Stimulated activated CD4-positive, alpha-beta T cell treated with anti-CD3 and anti-CD28 coated beads, Interleukin-2, amount 100 ng/mL, for 24 hours (primary cell): ENCODE measurements around the gene SCD5.

Source experiments
- DNase-seq, 2 donors: peaks; one replicate each; pipeline ENCODE4 v3.0.0-alpha.2; 2020

The SCD5 gene

DNA sequence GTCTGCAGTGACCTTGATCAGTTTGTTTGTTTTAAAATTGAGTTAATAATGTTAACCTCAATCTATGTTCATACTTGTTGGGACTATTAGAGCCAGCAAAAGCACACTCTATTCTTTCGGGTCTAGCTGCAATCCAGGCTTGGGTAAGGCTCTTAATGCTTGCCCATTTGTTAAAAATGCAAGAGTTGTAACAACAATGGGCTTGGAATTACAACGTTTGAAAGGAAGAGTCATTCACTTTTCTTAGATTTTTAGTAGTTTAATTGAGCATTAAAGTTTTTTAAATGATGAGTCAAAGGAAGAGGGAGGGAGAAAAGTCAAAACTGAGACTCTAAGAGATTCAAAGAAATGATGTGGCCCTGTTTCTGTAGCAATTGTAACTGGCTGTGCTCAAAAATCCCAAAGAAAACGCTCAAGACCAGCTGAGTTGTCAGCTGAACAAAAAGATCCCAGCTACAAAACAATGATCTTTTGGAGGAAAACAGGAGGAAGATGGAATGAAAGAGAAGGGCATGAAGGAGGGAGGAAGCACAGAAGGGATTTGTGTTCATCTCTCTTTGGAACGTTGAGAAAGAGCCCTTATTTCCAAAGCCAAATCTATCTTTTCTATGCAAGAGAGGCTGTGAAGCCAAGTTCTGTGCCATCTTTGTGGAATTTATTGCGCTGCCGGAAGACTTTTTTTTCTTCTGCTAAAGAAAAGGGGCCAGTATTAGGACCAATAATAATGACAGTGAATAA, 5.5 kb downstream of the SCD5 start:
- no peak for DNase-seq

DNA sequence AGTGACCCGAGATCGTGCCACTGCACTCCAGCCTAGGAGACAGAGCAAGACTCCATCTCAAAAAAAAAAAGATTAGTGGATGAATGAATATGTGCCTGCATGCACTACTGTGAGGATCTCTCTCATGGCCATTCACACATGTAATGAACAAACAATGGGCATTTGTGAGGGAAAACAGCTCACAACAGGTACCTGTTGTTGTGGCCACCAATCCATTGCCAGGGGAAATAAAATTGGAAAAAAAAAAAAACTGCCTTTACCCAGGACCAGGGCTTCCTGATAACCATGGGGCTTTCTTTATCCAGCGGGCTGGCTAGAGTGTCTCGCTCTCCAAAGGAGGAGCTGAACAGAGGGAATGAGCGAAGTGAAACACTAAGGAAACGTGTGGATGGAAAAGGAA, 7.4 kb downstream of the SCD5 start:
- DNase-seq = no peak

DNA sequence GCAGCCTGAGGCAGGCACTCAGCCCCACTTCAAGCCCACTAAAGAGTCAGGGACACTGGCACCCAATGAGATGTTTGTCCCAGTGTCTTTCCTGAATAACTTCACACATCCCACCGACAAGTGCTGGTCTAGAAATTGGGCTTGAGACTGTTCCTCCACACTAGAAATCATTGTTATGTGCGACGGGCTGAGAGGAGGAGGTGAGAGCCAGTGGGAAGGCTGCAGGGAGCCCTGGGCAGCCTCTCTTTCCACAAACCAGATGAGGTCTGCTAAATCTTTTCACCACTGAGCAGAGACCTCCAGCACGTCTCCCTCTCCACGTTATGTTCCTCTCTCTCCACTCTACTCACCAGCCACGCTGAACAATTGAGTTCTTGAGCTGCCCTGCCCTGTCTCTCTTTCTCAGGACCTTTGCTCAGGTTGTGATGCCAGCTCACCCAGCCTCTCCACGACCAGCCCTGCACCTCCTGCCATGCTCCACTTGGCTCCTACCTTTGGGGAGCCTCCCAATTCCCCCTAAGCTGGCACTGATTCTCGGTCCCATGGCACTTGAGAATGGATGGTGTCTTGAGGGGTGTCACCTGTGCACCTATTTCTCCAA, 8.4 kb downstream of the SCD5 start:
- no peak for DNase-seq

DNA sequence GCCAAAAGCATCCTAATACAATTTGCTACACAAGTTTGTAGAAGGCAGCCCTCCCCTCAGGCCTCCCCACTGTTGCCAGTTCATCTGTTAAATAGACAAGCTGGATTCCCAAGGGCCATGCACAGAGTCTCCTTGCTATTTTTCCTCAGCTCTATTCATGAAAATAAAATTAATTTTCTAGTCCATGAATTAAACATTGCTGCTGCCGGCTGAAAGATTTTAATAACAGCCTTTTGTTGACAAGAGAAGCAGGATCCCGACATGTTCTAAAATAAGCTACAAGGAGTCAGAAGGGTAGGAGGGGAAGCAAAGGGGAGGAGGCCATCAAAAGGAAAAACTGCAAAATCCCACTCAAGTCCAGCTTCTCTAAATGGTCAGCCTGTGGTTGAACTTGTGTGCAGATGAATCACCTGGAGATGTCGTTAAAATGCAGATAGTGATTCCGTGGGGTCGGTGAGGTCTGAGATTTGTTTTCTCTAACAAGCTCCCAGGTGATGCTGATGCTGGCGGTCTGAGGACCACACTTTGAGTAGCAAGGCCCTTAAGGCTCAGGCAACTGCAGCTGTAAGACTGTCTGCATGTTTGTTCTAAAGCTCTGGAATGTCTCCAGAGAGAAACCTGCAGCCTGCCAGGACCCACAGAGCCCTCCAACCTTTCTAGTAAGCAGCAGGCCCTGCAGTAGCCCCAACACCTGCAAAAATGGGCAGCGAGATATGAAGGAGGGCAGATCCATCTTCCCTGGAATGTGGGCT, 9.4 kb downstream of the SCD5 start:
- no peak for DNase-seq

DNA sequence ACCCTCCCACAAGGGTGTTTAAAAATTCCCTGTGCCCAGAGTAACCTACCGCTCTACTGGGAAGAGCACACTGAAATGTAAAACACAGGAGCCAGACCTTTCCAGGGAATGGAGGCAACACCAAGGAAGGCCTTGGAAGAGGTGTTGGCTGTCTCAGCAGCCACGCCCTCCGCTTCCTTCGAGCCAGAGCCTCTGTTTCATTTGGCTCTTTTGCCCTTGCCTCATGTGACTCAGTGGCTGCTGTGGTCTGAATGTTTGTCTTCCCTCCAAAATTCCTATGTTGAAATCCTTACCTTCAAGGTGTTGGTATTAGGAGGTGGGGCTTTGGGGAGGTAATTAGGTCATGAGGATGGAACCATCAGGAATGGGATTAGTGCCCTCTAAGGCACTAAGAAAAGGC, 11.3 kb downstream of the SCD5 start:
- DNase-seq = no peak

DNA sequence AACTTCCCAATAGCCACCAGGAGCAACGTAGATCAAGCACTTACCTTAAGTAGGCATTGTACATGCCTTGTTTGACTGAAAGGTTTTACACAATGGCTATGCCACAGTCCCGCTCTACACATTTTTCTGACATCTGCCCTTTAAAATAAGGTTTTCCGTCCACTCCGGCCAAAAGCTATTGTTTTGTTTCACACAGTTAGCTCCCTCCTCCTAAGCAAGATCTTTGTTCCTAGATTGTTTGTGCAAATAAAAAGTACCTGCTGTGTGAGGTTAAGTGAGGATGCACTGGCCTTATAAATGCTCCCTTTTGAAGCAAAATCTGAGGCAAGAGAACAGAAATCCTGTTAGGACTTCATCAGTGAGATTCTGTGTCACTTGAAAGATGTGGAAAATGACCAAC, 11.8 kb downstream of the SCD5 start:
- no peak for DNase-seq

DNA sequence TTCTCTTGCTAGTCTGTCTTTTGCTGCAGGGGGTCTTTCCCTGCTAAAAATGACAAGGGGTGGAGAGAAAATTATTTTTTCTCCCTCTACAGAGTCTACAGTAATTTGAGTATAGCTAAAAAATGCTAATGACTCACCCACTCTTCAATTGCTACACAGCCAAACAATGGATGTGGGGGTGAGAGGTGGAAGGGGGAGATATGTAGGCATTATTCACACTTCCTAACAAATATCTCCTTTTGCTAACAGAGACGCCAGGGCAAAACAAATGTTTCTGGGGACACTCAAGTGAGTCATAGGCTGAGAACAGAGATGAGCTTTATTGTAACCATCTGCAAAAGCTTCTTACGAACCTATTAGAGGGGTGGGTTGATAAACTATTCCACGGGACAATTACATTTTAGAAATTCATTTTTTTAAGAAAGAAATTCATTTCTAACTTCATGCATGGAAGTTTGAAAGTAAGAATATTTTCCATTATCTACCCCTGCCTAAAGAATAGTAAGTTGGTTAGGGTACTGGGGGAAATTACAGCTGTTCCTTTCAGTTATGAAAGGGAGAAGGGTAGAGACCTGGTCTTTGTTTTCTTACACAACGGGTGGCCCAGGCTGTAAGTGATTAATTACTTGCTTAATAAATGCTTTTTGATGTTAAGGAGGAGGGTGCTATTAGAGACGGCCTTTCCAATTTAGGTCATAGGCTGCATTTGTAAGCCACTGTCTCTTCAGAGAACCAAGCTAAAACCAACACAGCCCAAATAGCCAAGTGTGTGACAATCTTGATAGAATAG, 12.8 kb downstream of the SCD5 start:
- no peak for DNase-seq

DNA sequence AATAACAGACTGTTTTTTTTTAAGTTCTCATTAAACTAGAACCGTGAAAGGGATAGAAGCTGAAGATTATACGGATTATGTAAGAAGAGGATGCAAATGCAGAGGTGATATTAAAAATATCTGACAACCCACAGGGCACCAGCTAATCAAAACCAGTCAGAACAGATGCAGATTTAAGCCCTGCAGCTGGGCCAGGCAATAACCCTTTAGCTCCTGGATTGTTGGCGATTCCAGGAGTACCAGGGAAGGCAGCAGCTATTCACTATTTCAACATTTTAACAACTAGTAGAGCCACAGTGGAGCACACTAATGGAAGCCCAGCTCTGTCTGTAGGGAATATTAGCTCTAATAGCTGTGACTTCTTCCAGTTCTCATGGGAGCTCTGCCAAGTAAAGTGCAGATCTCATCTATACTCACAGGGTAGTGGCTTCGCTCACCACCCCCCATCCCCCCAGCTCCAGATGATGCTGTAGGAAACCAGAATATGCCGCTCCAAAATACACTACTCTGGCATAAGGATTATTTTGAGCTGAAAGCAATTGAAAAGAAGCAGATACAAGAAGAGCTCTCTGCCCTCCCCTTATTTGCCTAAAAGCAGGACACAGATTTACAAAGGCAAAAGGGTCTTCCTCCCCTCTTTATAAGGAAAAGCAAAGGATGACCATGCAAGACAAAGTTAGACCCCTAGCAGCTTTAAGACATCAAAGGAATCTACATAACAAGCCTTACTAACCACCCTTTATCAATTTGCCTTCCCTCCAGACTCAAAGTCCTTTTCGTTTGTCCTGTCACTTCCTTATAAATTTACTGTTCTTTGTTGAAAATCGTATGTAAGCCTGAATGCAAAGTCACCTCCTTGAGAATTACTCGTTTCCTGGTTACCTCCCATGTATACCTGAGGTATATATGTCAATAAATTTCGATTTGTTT, 13.7 kb downstream of the SCD5 start:
- no peak for DNase-seq

DNA sequence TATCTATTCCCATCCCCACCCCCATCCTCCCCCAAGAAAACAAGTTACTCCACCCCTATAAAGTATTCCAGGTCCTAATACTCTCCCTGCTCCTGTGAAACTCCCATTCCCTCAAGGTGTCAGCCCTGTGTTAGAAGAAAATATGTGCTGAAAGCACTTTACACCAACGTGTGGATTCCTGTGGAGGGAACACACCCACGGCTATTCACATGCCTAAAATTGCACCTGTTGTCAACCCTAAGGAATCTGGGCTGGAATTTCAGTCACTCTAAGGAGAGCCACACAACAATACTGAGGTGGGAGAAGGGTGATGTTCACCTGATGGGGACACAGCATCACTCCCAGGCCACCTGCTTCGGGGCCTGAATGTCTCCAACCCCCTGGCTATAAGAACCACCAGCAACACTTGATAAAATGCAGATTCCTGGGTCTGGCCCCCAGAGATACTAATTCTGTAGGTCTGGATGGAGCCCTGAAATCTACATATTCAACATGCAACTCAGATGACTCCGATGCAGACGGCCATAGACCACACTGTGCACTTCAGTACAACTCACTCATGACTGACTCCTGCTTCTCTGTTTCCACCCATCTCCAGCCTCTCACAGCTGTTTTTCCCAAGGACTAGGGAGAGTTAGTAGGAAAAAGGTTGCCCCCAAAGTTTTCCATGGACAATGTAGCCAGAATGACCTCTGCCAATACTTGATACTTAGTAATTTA, 15.8 kb downstream of the SCD5 start:
- no peak for DNase-seq

DNA sequence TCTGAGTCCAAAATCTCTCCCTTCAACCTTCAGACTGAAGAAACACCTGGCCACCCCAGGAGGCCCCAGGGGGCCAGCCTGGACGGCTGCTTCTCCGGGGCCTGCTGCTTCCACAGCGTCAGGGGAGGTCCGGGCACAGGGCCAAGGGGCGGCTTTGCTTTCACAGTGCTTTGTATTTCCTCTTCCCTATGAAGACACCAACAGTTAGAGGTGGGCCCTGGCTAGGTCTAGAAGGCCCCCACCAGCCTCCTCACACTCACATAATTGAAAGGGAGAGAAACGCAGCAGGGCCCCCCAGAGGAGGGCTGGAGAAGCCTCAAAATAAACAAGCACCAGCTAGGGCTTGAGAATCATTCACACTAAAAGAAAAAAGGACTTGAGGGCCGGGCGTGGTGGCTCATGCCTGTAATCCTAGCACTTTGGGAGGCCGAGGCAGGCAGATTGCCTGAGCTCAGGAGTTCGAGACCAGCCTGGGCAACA, 17.8 kb downstream of the SCD5 start:
- DNase-seq = no peak

DNA sequence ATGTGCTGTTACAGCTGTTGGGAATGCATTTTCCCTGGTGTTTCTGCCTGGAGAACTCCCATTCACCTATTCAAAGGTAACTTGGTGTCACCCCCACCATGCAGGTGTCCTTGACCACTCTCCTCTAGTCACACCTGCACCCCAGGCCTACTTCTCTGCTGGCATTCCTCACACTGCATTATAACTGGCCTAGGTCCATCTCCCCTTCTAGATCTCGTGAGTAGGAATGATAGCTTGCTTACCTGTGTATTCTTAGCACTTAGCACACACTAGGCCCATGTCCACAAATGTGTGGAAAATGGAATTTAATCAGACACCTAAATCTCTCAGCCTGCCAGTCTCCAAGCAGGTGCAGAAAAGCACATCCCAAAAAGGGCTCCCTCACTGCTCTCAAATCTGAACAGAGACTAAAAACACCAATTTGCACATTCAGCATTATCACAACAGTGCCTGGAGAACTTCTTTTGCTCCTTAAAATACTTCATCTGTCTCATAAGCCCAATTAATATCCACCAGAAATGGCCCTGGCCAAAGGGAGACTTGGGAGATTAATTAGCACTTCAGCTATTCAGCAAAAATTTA, 18.3 kb downstream of the SCD5 start:
- DNase-seq = no peak

DNA sequence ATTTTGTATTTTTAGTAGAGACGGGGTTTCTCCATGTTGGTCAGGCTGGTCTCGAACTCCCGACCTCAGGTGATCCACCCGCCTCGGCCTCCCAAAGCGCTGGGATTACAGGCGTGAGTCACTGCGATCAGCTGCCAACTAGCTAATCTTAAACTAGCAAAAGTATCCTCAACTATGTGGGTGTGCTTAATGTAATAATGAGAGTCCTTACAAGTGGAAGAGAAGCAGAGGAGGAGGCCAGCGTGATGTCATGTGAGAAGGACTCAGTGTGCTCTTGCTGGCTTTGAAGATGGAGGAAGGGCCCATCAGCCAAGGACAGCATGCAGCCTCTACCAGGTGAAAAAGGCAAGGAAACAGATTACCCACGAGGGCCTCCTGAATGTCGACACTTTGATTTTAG, 19.6 kb downstream of the SCD5 start:
- DNase-seq = no peak

DNA sequence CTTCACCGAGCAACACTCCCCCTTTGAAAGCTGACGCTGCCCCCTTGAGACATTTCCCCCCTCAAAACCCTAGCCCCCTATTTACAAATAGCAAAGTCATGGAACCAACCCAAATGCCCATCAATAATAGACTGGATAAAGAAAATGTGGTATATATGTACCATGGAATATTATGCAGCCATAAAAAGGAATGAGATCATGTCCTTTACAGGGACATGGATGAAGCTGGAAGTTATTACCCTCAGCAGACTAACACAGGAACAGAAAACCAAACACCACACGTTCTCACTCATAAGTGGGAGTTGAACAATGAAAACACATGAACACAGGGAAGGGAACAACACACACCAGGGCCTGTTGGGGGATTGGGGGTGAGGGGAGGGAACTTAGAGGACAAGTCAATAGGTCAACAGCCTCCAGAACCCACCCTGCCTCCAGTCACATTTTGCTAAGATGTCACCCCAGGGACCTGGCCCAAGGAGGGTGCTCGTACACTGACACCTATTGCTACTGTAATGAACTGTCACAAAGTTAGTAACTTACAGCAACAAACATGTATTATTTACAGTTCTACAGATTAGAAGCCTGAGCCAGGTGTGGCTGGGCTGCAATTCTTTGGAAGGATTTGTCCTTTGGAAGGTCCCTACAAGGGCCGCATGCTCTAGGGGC, 20.6 kb downstream of the SCD5 start:
- no peak for DNase-seq

DNA sequence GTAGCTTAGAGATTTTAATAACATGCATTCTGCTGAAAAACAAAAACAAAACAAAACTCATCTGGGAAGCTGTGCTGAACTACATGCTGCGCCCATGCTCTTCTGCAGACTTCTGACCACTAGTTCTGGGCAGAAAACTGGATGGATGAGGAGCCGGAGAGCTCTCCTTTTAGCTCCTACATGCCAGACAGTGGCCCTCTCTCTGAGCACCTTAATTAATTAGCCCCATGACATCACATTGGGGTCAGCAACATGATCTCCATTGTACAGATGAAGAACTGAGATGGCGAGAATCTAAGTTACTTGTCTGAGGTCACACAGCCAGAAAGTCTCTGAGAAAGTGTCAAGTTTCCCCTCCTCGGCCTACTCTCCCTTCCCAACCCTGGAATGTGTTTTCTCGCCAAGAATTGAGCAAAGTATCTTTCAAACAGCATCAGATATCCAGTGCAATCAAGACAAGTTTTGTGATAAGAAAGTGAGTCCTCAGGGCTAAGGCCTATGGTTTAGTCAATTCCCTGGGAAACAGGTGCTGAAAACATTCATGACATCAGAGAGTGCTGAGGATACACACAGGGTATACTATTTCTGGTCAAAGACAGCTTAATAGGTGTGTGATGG, 21.6 kb downstream of the SCD5 start:
- DNase-seq = no peak

DNA sequence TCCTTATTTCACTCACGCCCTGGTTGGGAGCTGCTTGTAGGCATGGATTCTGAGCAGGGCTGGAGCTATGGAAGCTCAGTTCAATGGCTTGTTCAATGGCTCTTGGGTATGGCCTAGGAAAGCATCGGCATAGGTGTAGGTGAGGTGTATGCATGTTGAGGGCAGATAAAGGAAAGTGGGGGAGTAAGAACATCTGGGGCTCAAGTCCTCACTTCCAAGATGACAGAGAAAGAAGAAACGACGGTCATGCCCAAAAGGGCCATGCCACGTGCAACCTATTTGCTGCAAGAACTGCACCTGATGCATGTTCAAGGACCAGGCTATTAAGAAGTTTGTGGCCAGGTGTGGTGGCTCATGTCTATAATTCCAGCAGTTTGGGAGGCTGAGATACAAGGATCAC, 23.4 kb downstream of the SCD5 start:
- no peak for DNase-seq

DNA sequence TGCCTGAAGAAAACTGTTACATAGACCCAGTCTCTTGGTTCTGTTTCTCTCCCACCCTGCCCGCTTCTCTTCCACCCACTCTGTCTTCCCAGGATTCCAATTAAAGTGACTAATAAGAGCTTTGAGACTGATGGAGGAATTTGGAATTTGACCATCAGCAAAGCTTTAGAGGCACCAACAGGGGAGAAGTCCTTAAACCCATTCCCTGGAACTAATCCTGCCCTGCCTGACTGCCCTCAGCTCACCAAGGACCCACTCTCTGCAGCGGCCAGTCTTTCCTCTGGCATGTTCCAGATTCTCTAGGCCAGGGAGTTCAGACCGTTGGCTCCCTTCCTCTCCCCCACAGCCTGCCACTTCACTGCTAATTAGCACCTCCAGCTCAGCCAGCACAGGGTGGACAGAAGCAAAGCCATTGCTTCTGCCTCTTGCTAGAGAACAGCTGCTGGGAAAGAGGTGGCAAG, 23.9 kb downstream of the SCD5 start:
- no peak for DNase-seq

DNA sequence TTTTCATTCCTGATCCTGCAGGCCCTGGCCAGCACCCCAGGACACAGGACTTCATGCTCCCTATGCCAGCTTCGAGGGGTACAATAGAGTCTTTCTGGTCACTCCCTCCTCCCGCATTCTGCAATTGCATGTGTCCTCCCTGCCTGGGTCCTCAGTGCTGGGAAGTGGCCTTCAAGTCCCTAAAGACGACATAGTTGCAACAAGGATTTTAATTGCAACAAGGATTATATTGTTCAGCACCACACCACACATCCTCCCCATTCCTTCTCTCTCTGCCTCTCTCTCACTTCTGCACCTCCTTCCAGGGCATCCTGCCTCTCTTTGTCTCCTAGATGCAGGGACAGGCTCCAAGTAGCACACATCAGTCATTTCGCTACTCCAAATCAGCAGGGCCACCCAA, 25.5 kb downstream of the SCD5 start:
- no peak for DNase-seq

DNA sequence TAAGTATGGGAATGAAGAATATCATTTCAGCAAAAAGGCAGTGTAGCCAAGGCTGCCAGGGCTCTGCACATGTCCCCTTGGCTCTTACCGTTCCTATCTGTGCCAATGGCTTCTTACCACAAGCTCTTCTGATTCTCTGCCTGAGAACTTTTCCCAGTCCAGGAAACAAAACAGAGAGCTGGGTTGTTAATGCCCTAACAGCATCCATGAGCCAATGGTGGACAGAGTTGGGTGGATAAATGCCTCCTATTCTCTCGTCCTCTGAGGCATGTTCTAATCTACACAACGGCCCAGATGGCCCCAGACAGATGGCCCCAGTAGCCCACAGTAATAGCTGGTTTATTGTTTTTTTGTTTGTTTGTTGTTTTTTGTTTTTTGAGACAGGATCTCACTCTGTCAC, 28.0 kb downstream of the SCD5 start:
- DNase-seq = no peak

DNA sequence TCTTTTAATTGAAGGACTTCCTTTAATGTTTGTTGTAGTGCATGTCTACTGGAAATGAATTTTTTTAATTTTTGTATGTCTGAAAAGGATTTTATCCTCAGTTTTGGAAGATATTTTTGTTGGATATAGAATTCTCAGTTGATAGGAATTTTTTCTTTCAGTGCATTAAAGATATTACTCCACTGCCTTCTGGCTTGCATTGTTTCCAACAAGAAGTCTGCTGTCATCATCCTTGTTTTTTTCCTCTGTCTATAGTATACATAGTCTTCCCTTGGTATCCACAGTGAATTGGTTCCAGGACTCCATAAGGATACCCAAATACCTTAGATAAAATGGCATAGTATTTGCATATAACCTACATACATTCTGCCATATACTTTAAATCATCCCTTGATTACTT, 33.5 kb downstream of the SCD5 start:
- no peak for DNase-seq

DNA sequence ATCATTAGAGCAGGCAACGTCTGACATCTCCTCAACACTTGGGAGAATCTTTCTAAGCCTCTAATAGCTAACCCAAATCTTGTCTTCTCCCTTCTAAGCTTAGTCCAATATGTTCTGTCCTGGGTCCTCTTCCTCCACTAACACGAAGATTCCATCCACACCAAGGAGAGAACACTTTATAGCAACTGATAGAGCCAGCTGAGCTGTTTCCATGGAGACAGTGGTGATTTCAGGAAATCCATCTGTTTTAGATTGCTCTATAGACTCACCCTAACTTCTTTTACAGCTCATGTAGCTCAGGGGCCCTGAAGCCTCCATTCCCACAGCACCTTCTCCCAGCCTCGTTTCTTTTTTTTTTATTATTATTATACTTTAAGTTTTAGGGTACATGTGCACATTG, 37.4 kb downstream of the SCD5 start:
- no peak for DNase-seq
